HG03520 (cell line): ENCODE measurements around the gene PSMD6.

ENCODE experiments used
- ATAC-seq: cut with Tn5 transposase; IDR thresholded peaks from one replicate; pipeline ENCODE4 v1.9.1; 2021; ENCODE audit warnings: mild to moderate bottlenecking, moderate library complexity; ENCODE audit not compliant: unreplicated experiment

PSMD6 gene

DNA sequence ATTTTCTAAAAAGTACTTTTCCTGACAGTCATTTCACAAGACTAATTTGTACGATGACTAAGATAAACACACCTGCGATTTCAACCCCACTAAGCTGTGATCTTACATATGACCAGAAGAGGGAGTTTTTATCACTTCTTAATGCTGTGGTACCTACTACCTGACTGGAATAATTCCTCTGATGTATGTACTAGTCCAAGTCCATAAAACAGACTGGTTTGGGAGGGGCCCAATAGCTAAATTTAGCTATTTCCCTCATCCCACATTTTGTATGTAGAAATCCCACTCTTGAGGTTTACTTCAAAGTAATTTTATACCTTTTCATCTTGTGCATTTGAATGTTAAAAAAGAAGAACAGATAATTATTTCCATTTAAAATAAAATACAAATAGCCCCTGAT is 61.4 kb downstream of the PSMD6 start:
- peak; percentile 89 for ATAC-seq
